Testis (tissue), 2 donors: ENCODE measurements around the gene DNM3.

Experiments
- CTCF ChIP-seq, 3 experiments: fragments of 450-650 bp in 2 of 3; fragments of 200-600 bp in 1 of 3; sonication (generic) in 1 of 3; IDR thresholded peaks; one replicate each; pipeline ENCODE4 v1.5.1; 2016 to 2019; ENCODE audit warnings: antibody characterized with exemption in 3 of 3, mild to moderate bottlenecking in 2 of 3, moderate library complexity in 1 of 3
- POLR2A ChIP-seq: fragments of 450-650 bp; IDR thresholded peaks from one replicate; pipeline ENCODE4 v1.6.1; 2017; ENCODE audit warnings: antibody characterized with exemption, mild to moderate bottlenecking, moderate library complexity

GRCh38 chr1:172211221-172211620, 369.9 kb downstream of the DNM3 start:
- TF ChIP-seq CTCF (IDR thresholded peaks at IDR 0.05) (no peak), POLR2A (no peak)
